ENCODE results near the gene NLRP9.

DNA sequence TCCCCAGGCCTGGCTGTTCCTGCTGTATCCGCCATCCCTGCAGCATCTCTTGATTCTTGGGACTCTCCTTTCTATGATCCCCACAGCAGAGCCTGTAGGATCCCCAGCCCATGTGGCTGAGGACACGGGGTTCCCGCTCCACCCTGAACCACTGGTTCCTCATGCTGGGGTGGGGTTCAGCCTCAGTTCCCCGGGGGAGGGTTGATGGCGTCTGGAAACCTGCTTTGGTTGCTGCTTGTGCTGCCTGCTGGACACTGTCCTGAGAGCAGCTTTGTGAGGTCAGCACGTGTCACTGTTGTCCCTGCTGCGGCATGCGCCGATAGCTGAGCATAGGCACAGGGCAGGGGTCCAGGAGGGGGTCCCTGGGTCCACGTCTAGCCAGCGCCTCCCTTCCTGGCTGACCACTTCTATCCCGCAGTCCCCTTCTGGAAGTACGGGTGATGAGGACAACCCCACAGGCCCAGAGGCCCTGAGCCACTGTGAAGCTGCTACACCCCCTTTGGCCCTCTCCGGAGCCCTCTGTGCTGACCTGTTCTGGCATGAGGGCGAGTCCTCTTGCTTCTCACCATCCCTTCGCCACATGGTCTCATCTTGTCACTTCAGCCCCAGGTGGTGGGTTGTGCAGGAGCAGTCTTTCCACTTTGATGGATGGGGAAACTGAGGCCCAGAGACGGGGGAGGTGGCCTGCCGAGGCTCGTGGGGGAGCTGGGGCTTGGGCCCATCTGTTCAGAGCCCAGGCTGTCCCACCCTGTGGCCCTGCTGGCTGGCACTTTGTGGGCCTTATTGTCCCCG, 57.7 kb downstream of the NLRP9 start:
- TF ChIP-seq, protein P1, sequence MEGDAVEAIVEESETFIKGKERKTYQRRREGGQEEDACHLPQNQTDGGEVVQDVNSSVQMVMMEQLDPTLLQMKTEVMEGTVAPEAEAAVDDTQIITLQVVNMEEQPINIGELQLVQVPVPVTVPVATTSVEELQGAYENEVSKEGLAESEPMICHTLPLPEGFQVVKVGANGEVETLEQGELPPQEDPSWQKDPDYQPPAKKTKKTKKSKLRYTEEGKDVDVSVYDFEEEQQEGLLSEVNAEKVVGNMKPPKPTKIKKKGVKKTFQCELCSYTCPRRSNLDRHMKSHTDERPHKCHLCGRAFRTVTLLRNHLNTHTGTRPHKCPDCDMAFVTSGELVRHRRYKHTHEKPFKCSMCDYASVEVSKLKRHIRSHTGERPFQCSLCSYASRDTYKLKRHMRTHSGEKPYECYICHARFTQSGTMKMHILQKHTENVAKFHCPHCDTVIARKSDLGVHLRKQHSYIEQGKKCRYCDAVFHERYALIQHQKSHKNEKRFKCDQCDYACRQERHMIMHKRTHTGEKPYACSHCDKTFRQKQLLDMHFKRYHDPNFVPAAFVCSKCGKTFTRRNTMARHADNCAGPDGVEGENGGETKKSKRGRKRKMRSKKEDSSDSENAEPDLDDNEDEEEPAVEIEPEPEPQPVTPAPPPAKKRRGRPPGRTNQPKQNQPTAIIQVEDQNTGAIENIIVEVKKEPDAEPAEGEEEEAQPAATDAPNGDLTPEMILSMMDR (IDR thresholded peaks at IDR 0.05; ENCODE audit: poor library complexity): no peak
- TF ChIP-seq EZH2 (IDR thresholded peaks at IDR 0.05; ENCODE audit: borderline replicate concordance): no peak
